Measurements from ENCODE around the gene RAX2. TPM values are rescaled to one million over a fixed set of nuclear protein-coding genes. Genes with fewer than 3 reads are reported as not detected.

RAX2 gene
- total RNA-seq, 4 donors from 2014 or later, result not detected

- TF ChIP-seq CTCF (IDR thresholded peaks at IDR 0.05; ENCODE audit: low read depth), result no peak
Observed at GRCh38 chr19:3807131-3807480, 35.1 kb upstream of the RAX2 start.

- TF ChIP-seq CTCF (IDR thresholded peaks at IDR 0.05; ENCODE audit: low read depth), result no peak
Observed at GRCh38 chr19:3805859-3806258, 33.8 kb upstream of the RAX2 start.

GRCh38 chr19:3804429-3804828, 32.4 kb upstream of the RAX2 start:
- no peak for TF ChIP-seq CTCF (IDR thresholded peaks at IDR 0.05; ENCODE audit: low read depth)

GRCh38 chr19:3803986-3804385, 32.0 kb upstream of the RAX2 start:
- TF ChIP-seq CTCF (IDR thresholded peaks at IDR 0.05; ENCODE audit: low read depth), result no peak

- TF ChIP-seq CTCF (IDR thresholded peaks at IDR 0.05; ENCODE audit: low read depth), result no peak
Observed at GRCh38 chr19:3803114-3803888, 31.3 kb upstream of the RAX2 start.

GRCh38 chr19:3801412-3802096, 29.5 kb upstream of the RAX2 start:
- no peak for TF ChIP-seq CTCF (IDR thresholded peaks at IDR 0.05; ENCODE audit: low read depth)

GRCh38 chr19:3800996-3801395, 29.0 kb upstream of the RAX2 start:
- no peak for TF ChIP-seq CTCF (IDR thresholded peaks at IDR 0.05; ENCODE audit: low read depth)
